Ectodermal cell (in vitro differentiated cells): ENCODE data around the gene STK25.

Source experiments
- H3K27ac ChIP-seq: 2 replicates; pipeline ENCODE4 v1.7.0; 2013; ENCODE audit warnings: mild to moderate bottlenecking, low read depth, low read length; ENCODE audit not compliant: insufficient read depth, poor library complexity, severe bottlenecking
- H3K27me3 ChIP-seq: 2 replicates; pipeline ENCODE4 v1.7.0; 2013; ENCODE audit warnings: mild to moderate bottlenecking, low read length; ENCODE audit not compliant: insufficient read depth, control insufficient read depth, poor library complexity, severe bottlenecking
- H3K36me3 ChIP-seq: one replicate; pipeline ENCODE4 v1.7.0; 2013; ENCODE audit warnings: low read length; ENCODE audit not compliant: control insufficient read depth, insufficient read depth
- H3K4me1 ChIP-seq: one replicate; pipeline ENCODE4 v1.7.0; 2013; ENCODE audit warnings: low read length; ENCODE audit not compliant: control insufficient read depth, insufficient read depth
- H3K4me3 ChIP-seq: 2 replicates; pipeline ENCODE4 v1.7.0; 2013; ENCODE audit warnings: low read depth, low read length, control low read depth; ENCODE audit not compliant: insufficient read depth
- H3K9me3 ChIP-seq: 2 replicates; pipeline ENCODE4 v1.7.0; 2013; ENCODE audit warnings: mild to moderate bottlenecking, low read length, moderate library complexity; ENCODE audit not compliant: control insufficient read depth
- WGBS, 2 experiments: methylation state at CpG; one replicate each; pipeline ENCODE4 v1.1.7; 2013; ENCODE audit warnings: missing lambda C conversion rate in 2 of 2; 5-methylcytosine and 5-hydroxymethylcytosine counted together

STK25 gene

GRCh38 chr2:241481687-241482086, 26.7 kb downstream of the STK25 start:
- no peaks in the 10 kb centered on the region for H3K27me3 ChIP-seq
- WGBS, 2 experiments, result 93 to 95% methylated on average over 1 of the region's 1 CpG
- H3K4me3 ChIP-seq, result no peak overlapping the region
- H3K36me3 ChIP-seq, result no peaks in the 10 kb centered on the region
- H3K4me1 ChIP-seq, result no peaks in the 10 kb centered on the region
- no peak overlapping the region for H3K27ac ChIP-seq
- H3K9me3 ChIP-seq, result no peaks in the 10 kb centered on the region

- H3K9me3 ChIP-seq, result no peaks in the 10 kb centered on the region
Measured at GRCh38 chr2:241479026-241479898, 29.1 kb downstream of the STK25 start.

GRCh38 chr2:241478166-241478565, 30.2 kb downstream of the STK25 start:
- Histone ChIP-seq H3K27me3 (no peaks in the 10 kb centered on the region), H3K4me3 (no peak overlapping the region), H3K9me3 (no peaks in the 10 kb centered on the region), H3K4me1 (no peaks in the 10 kb centered on the region), H3K27ac (no peak overlapping the region), H3K36me3 (no peaks in the 10 kb centered on the region)
- 93 to 94% methylated on average over 8 of the region's 8 CpGs for WGBS, 2 experiments

More at GRCh38 chr2:241479026-241479898, 29.1 kb downstream of the STK25 start:
- Histone ChIP-seq H3K27me3 (no peaks in the 10 kb centered on the region), H3K36me3 (no peaks in the 10 kb centered on the region), H3K4me3 (no peak overlapping the region), H3K4me1 (no peaks in the 10 kb centered on the region), H3K27ac (no peak overlapping the region)
- 94 to 95% methylated on average over 18 of the region's 18 CpGs for WGBS, 2 experiments

- Histone ChIP-seq H3K27me3 (no peaks in the 10 kb centered on the region), H3K4me1 (no peaks in the 10 kb centered on the region), H3K9me3 (no peaks in the 10 kb centered on the region), H3K4me3 (no peak overlapping the region), H3K36me3 (no peaks in the 10 kb centered on the region), H3K27ac (no peak overlapping the region)
- 90 to 91% methylated on average over 3 of the region's 3 CpGs for WGBS, 2 experiments
Measured at GRCh38 chr2:241475267-241475666, 33.1 kb downstream of the STK25 start.

- Histone ChIP-seq H3K27me3 (no peaks in the 10 kb centered on the region), H3K4me3 (no peak overlapping the region), H3K9me3 (no peaks in the 10 kb centered on the region), H3K36me3 (no peaks in the 10 kb centered on the region), H3K4me1 (no peaks in the 10 kb centered on the region), H3K27ac (no peak overlapping the region)
- WGBS, 2 experiments, result 93% methylated on average over 3 of the region's 3 CpGs
Measured at GRCh38 chr2:241473399-241473798, 35.0 kb downstream of the STK25 start.

- WGBS, 2 experiments, result 92 to 94% methylated on average over 2 of the region's 2 CpGs
- H3K36me3 ChIP-seq, result no peaks in the 10 kb centered on the region
- H3K27ac ChIP-seq, result no peak overlapping the region
- no peaks in the 10 kb centered on the region for H3K4me1 ChIP-seq
- no peaks in the 10 kb centered on the region for H3K9me3 ChIP-seq
- no peaks in the 10 kb centered on the region for H3K27me3 ChIP-seq
- H3K4me3 ChIP-seq, result no peak overlapping the region
Measured at GRCh38 chr2:241469746-241470145, 38.6 kb downstream of the STK25 start.

GRCh38 chr2:241468476-241468781, 40.0 kb downstream of the STK25 start:
- no peak overlapping the region for H3K4me3 ChIP-seq
- no peaks in the 10 kb centered on the region for H3K9me3 ChIP-seq
- no peak overlapping the region for H3K27ac ChIP-seq
- H3K4me1 ChIP-seq, result no peaks in the 10 kb centered on the region
- WGBS, 2 experiments, result 84 to 87% methylated on average over 2 of the region's 2 CpGs
- H3K27me3 ChIP-seq, result no peaks in the 10 kb centered on the region
- H3K36me3 ChIP-seq, result no peaks in the 10 kb centered on the region

- Histone ChIP-seq H3K4me3 (no peak overlapping the region), H3K9me3 (no peaks in the 10 kb centered on the region), H3K36me3 (no peaks in the 10 kb centered on the region), H3K27ac (no peak overlapping the region), H3K27me3 (no peaks in the 10 kb centered on the region), H3K4me1 (no peaks in the 10 kb centered on the region)
- 93 to 95% methylated on average over 23 of the region's 23 CpGs for WGBS, 2 experiments
Measured at GRCh38 chr2:241467777-241468475, 40.5 kb downstream of the STK25 start.

- H3K4me3 ChIP-seq, result no peak overlapping the region
- H3K4me1 ChIP-seq, result no peaks in the 10 kb centered on the region
- 94 to 96% methylated on average over 10 of the region's 10 CpGs for WGBS, 2 experiments
- H3K36me3 ChIP-seq, result no peaks in the 10 kb centered on the region
- no peak overlapping the region for H3K27ac ChIP-seq
- H3K27me3 ChIP-seq, result no peaks in the 10 kb centered on the region
- no peaks in the 10 kb centered on the region for H3K9me3 ChIP-seq
Measured at GRCh38 chr2:241466230-241466629, 42.2 kb downstream of the STK25 start.

- Histone ChIP-seq H3K9me3 (no peaks in the 10 kb centered on the region), H3K27ac (no peak overlapping the region), H3K27me3 (no peaks in the 10 kb centered on the region), H3K4me3 (no peak overlapping the region), H3K36me3 (no peaks in the 10 kb centered on the region), H3K4me1 (no peaks in the 10 kb centered on the region)
- whole genome bisulfite sequencing, 2 experiments, result 76 to 78% methylated on average over 11 to 12 of the region's 12 CpGs
Measured at GRCh38 chr2:241465543-241465942, 42.8 kb downstream of the STK25 start.
